Measurements from ENCODE around the gene MDH1B. TPM values are rescaled to one million over a fixed set of nuclear protein-coding genes. Genes with fewer than 3 reads are reported as not detected.

The MDH1B gene
- total RNA-seq, 2 donors from 2014 or later: 0.37 to 0.50 TPM

DNA sequence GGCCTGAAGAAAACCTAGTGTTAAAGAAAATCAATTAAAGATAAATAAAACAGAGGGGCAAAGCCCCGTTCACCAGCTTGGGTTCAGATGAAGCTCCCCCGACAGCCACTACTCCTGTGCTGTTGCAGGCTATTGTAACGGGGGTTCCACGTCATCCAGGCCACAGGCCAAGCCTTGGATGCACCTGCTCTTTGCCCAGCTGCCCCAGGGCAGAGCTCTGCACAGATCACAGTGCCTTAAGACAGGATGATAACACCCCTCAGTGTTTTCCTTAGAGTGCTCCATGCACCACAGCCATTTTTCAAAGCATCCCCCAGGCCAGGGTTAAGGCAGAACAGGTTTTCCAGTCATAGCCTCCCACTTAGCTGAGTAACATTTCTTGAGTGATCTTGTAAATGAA, 32.2 kb upstream of the MDH1B start:
- TF ChIP-seq, protein P1, sequence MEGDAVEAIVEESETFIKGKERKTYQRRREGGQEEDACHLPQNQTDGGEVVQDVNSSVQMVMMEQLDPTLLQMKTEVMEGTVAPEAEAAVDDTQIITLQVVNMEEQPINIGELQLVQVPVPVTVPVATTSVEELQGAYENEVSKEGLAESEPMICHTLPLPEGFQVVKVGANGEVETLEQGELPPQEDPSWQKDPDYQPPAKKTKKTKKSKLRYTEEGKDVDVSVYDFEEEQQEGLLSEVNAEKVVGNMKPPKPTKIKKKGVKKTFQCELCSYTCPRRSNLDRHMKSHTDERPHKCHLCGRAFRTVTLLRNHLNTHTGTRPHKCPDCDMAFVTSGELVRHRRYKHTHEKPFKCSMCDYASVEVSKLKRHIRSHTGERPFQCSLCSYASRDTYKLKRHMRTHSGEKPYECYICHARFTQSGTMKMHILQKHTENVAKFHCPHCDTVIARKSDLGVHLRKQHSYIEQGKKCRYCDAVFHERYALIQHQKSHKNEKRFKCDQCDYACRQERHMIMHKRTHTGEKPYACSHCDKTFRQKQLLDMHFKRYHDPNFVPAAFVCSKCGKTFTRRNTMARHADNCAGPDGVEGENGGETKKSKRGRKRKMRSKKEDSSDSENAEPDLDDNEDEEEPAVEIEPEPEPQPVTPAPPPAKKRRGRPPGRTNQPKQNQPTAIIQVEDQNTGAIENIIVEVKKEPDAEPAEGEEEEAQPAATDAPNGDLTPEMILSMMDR (IDR thresholded peaks at IDR 0.05): no peak
- H3K36me3 ChIP-seq: no peaks in the 10 kb centered on the region
- no peak overlapping the region for H3K4me3 ChIP-seq
- no peak overlapping the region for H3K27ac ChIP-seq
- H3K27me3 ChIP-seq: no peaks in the 10 kb centered on the region
- H3K4me1 ChIP-seq: no peaks in the 10 kb centered on the region
- no peak overlapping the region for H3K9ac ChIP-seq (ENCODE audit: low read depth in 2 of 2, low read length in 2 of 2)
- intact Hi-C loops (cut with DNase I): no loop called here
- no peak for DNase-seq
- no peaks in the 10 kb centered on the region for H3K9me3 ChIP-seq

GRCh38 chr2:206792645-206793044, 27.5 kb upstream of the MDH1B start:
- H3K4me3 ChIP-seq: no peak overlapping the region
- intact Hi-C loops (cut with DNase I): no loop called here
- no peaks in the 10 kb centered on the region for H3K4me1 ChIP-seq
- H3K36me3 ChIP-seq: peaks cover 17% of the 10 kb centered on the region
- H3K9ac ChIP-seq (ENCODE audit: low read depth in 2 of 2, low read length in 2 of 2): no peak overlapping the region
- no peak overlapping the region for H3K27ac ChIP-seq
- TF ChIP-seq, protein P1 (IDR thresholded peaks at IDR 0.05): no peak
- H3K9me3 ChIP-seq: no peaks in the 10 kb centered on the region
- DNase-seq: no peak
- H3K27me3 ChIP-seq: no peaks in the 10 kb centered on the region

DNA sequence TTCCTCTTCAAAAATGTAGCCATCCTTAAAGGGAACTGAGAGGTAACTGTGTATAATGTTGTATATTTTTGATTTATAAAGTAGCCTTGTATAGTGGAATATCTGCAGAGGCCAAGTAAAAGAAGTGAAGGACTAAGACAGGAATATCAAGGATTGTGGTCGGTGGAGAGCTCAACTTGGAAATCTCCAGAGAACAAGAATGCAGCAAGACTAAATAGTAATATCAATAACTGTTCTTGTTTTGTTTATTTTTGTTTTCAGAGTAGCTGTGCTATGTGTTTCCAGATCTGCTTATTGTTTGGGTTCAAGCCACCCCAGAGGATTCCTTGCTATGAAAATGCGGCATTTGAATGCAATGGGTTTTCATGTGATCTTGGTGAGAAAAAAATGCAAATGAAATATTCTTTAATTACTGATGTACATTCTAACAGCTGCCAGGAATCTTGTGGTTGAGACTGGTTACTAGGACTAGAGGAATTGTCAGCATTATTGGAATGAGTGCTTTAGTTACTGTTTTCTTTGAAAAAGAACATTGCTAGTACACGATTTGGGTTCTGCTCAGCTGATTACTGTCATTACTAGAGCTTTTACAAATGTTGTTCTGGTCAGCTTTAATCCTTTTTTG, 25.3 kb upstream of the MDH1B start:
- no peak overlapping the region for H3K9ac ChIP-seq (ENCODE audit: low read depth in 2 of 2, low read length in 2 of 2)
- DNase-seq: no peak
- TF ChIP-seq, protein P1 (IDR thresholded peaks at IDR 0.05): no peak
- H3K4me3 ChIP-seq: no peak overlapping the region
- no peaks in the 10 kb centered on the region for H3K27me3 ChIP-seq
- H3K9me3 ChIP-seq: no peaks in the 10 kb centered on the region
- H3K4me1 ChIP-seq: no peaks in the 10 kb centered on the region
- H3K27ac ChIP-seq: no peak overlapping the region
- H3K36me3 ChIP-seq: peaks cover 22% of the 10 kb centered on the region
- intact Hi-C loops (cut with DNase I): no loop called here

DNA sequence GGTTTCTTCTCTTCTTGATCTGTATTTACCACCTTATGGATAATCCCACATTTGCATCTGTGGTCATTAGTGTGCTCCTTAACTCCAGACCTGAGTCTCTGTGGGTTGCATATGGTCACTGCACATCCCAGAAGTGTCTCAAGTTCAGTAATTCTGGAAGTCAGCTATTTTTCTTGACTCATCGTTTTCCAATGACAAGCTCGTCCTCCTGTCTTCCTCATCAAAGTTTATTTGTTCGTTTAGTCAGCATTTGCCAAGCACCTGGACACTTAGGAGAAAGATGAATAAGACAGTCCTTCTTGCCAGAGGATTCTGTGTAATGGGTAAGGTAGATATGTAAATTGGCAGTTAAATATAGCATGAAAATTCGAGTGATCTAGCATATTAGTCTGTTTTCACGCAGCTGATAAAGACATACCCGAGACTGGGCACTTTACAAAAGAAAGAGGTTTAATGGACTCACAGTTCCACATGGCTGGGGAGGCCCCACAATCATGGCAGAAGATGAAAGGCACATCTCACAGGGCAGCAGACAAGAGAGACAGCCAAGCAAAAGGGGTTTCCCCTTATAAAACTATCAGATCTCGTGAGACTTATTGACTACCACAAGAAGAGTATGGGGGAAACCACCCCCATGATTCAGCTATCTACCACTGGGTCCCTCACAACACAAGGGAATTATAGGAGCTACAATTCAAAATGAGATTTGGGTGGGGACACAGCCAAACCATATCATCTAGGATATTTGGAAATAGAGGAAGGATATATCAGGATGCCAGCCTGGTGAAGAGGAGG, 19.6 kb upstream of the MDH1B start:
- TF ChIP-seq, protein P1 (IDR thresholded peaks at IDR 0.05): no peak

GRCh38 chr2:206783718-206784117, 18.6 kb upstream of the MDH1B start:
- Histone ChIP-seq H3K9ac (ENCODE audit: low read depth in 2 of 2, low read length in 2 of 2) (no peak overlapping the region), H3K36me3 (peaks cover 15% of the 10 kb centered on the region), H3K27me3 (no peaks in the 10 kb centered on the region), H3K27ac (no peak overlapping the region), H3K4me1 (no peaks in the 10 kb centered on the region), H3K9me3 (no peaks in the 10 kb centered on the region), H3K4me3 (no peak overlapping the region)
- DNase-seq: no peak
- intact Hi-C loops (cut with DNase I): no loop called here
- TF ChIP-seq, protein P1 (IDR thresholded peaks at IDR 0.05): no peak

More for the DNA sequence above, 19.6 kb upstream of the MDH1B start:
- Histone ChIP-seq H3K27me3 (no peaks in the 10 kb centered on the region), H3K9me3 (no peaks in the 10 kb centered on the region), H3K36me3 (peaks cover 22% of the 10 kb centered on the region), H3K4me3 (no peak overlapping the region), H3K27ac (no peak overlapping the region), H3K4me1 (no peaks in the 10 kb centered on the region), H3K9ac (ENCODE audit: low read depth in 2 of 2, low read length in 2 of 2) (no peak overlapping the region)
- intact Hi-C loops (cut with DNase I): no loop called here
- DNase-seq: no peak
